ENCODE results near the gene AKR1B15. TPM values are rescaled to one million over a fixed set of nuclear protein-coding genes. Genes with fewer than 3 reads are reported as not detected.

The AKR1B15 gene
- total and polyA plus RNA-seq, 2 of the 4 experiments (the other 2 are of a cell fraction) = not detected

GRCh38 chr7:134613623-134614347 lies 64.9 kb downstream of the AKR1B15 start:
- Histone ChIP-seq H3K14ac (replicated peaks; ENCODE audit: low read depth, low read length) (peak overlapping the region; percentile 42; the same call in 1 of the 2 replicates), H2BK20ac (ENCODE audit: low read depth, low read length) (peak overlapping the region; percentile 91), H4K20me1 (ENCODE audit: insufficient read depth, low read length) (no peaks in the 10 kb centered on the region), H3K4me2 (ENCODE audit: low read depth, low read length) (peak overlapping the region; percentile 53; the same call in 1 of the 2 replicates), H2BK15ac (ENCODE audit: low read depth, low read length) (peak overlapping the region; percentile 97; the same call in 2 of the 3 replicates), H3K4me1 (ENCODE audit: control insufficient read depth, insufficient read depth, low read length) (peaks cover 4% of the 10 kb centered on the region; the same call in 1 of the 2 replicates), H3K18ac (ENCODE audit: low read depth, low read length) (peak overlapping the region; percentile 92; the same call in 1 of the 2 replicates), H2AK9ac (replicated peaks; ENCODE audit: low read depth, low read length, poor library complexity) (no peak overlapping the region), H4K5ac (ENCODE audit: low read depth, low read length) (peak overlapping the region; percentile 70; the same call in 1 of the 2 replicates), H4K91ac (ENCODE audit: insufficient read depth, low read depth, low read length) (peak overlapping the region; percentile 85; the same call in 1 of the 2 replicates), H2BK5ac (ENCODE audit: low read depth, low read length, poor library complexity, severe bottlenecking) (peak overlapping the region; percentile 97), H3K9me3 (ENCODE audit: control insufficient read depth, insufficient read depth, low read length) (no peaks in the 10 kb centered on the region), H3K56ac (ENCODE audit: extremely low read depth, insufficient read depth, low read length) (peak overlapping the region; percentile 50), H3K23ac (ENCODE audit: low read depth, low read length) (no peak overlapping the region), H3K4ac (ENCODE audit: low read depth, low read length) (peak overlapping the region; percentile 88; the same call in 1 of the 2 replicates), H3K36me3 (ENCODE audit: control insufficient read depth, insufficient read depth, low read length) (no peaks in the 10 kb centered on the region), H4K8ac (ENCODE audit: low read depth in 2 of 2, low read length in 2 of 2) (peak overlapping the region; percentile 16 to 78; a peak in 3 of 4 replicates), H2AK5ac (ENCODE audit: low read depth, low read length) (peak overlapping the region; percentile 91; the same call in 1 of the 2 replicates), H3K27ac (ENCODE audit: insufficient read depth, low read length) (peak overlapping the region; percentile 28; the same call in 1 of the 2 replicates), H3K27me3 (ENCODE audit: control insufficient read depth, insufficient read depth, low read length) (no peaks in the 10 kb centered on the region), H2BK120ac (ENCODE audit: low read depth, low read length) (peak overlapping the region; percentile 87), H3K9me1 (ENCODE audit: insufficient read depth, low read length) (peaks cover 4% of the 10 kb centered on the region), H2AFZ (replicated peaks; ENCODE audit: low read length, poor library complexity) (no peak overlapping the region), H3K79me1 (ENCODE audit: low read depth in 1 of 2, low read length in 2 of 2) (no peaks in the 10 kb centered on the region), H3K9ac (ENCODE audit: low read depth, low read length) (no peak overlapping the region), H3K4me3 (ENCODE audit: insufficient read depth, low read depth, low read length) (no peak overlapping the region)
- no CpG with 5 or more reads among the region's 3 CpGs for WGBS, 2 experiments (ENCODE audit: extremely low coverage in 2 of 2, insufficient read length in 1 of 2)
- ATAC-seq (ENCODE audit: low read depth) (peak; percentile 92), DNase-seq (peak; percentile 99)
- dilution Hi-C loops (cut with HindIII; ENCODE audit: low sequenced_read_pairs, unreplicated experiment) (no loop called here), intact Hi-C loops (cut with micrococcal nuclease) (no loop called here), in situ Hi-C loops (cut with MboI; ENCODE audit: low sequenced_read_pairs) (loop anchor here (5.0 kb wide), 1 partner anchor 171 kb away; no protein-coding TSS in a partner anchor)
- POLR2A ChIA-PET (ENCODE audit: unreplicated experiment) = interaction anchor here (1.0 kb wide), 1 partner anchor 12 kb away, joined by 3 read pairs; no protein-coding TSS in a partner anchor
- CTCF ChIA-PET = interaction anchor here (0.9 to 1.6 kb wide), 2 partner anchors 11 to 19 kb away, joined by 3 read pairs; no protein-coding TSS in a partner anchor
- BruUV-seq (replicated peaks) = no TSS peak
- TF ChIP-seq RCOR1 (IDR thresholded peaks at IDR 0.05; ENCODE audit: insufficient replicate concordance, low read length) (no peak), NFE2L2 (IDR thresholded peaks at IDR 0.05; ENCODE audit: low read depth, low read length) (no peak), CEBPB (IDR thresholded peaks at IDR 0.05; ENCODE audit: low read depth, low read length) (peak; percentile 100), RFX5 (IDR thresholded peaks at IDR 0.05; ENCODE audit: low read depth, low read length) (no peak), ELK1 (IDR thresholded peaks at IDR 0.05; ENCODE audit: borderline replicate concordance, low read depth, low read length) (no peak), RAD21 (IDR thresholded peaks at IDR 0.05; ENCODE audit: low read length) (peak; percentile 22; the same call in 1 of the 2 replicates), CHD1 (IDR thresholded peaks at IDR 0.05; ENCODE audit: low read depth, low read length) (no peak), MAZ (IDR thresholded peaks at IDR 0.05; ENCODE audit: borderline replicate concordance, low read depth, low read length) (no peak), SMC3 (IDR thresholded peaks at IDR 0.05; ENCODE audit: low read depth, low read length) (peak; percentile 17; the same call in 1 of the 2 replicates), MAFK (IDR thresholded peaks at IDR 0.05; ENCODE audit: low read depth, low read length) (peak; percentile 43), POLR2A (IDR thresholded peaks at IDR 0.05; ENCODE audit: low read depth, low read length) (peak; percentile 17; the same call in 1 of the 2 replicates)
- TF ChIP-seq, protein P1, sequence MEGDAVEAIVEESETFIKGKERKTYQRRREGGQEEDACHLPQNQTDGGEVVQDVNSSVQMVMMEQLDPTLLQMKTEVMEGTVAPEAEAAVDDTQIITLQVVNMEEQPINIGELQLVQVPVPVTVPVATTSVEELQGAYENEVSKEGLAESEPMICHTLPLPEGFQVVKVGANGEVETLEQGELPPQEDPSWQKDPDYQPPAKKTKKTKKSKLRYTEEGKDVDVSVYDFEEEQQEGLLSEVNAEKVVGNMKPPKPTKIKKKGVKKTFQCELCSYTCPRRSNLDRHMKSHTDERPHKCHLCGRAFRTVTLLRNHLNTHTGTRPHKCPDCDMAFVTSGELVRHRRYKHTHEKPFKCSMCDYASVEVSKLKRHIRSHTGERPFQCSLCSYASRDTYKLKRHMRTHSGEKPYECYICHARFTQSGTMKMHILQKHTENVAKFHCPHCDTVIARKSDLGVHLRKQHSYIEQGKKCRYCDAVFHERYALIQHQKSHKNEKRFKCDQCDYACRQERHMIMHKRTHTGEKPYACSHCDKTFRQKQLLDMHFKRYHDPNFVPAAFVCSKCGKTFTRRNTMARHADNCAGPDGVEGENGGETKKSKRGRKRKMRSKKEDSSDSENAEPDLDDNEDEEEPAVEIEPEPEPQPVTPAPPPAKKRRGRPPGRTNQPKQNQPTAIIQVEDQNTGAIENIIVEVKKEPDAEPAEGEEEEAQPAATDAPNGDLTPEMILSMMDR (conservative IDR thresholded peaks at IDR 0.05; ENCODE audit: low read depth, low read length) = 0 out of 2 replicates have a peak, but pooled peaks have one; percentile 21
- TF ChIP-seq, protein P2, sequence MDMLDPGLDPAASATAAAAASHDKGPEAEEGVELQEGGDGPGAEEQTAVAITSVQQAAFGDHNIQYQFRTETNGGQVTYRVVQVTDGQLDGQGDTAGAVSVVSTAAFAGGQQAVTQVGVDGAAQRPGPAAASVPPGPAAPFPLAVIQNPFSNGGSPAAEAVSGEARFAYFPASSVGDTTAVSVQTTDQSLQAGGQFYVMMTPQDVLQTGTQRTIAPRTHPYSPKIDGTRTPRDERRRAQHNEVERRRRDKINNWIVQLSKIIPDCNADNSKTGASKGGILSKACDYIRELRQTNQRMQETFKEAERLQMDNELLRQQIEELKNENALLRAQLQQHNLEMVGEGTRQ (IDR thresholded peaks at IDR 0.05; ENCODE audit: low read depth, low read length) = peak; percentile 92
